GM12873 (cell line): Measurements from ENCODE around the gene WHRN.

Source experiments
- TF ChIP-seq, protein P1 (sequence below): IDR thresholded peaks from 2 replicates; pipeline ENCODE4 v1.5.1; 2012; ENCODE audit warnings: low read depth, mild to moderate bottlenecking, moderate library complexity, low read length, control low read depth; ENCODE audit not compliant: insufficient read depth; ENCODE audit errors: missing control alignments

Gene WHRN

DNA sequence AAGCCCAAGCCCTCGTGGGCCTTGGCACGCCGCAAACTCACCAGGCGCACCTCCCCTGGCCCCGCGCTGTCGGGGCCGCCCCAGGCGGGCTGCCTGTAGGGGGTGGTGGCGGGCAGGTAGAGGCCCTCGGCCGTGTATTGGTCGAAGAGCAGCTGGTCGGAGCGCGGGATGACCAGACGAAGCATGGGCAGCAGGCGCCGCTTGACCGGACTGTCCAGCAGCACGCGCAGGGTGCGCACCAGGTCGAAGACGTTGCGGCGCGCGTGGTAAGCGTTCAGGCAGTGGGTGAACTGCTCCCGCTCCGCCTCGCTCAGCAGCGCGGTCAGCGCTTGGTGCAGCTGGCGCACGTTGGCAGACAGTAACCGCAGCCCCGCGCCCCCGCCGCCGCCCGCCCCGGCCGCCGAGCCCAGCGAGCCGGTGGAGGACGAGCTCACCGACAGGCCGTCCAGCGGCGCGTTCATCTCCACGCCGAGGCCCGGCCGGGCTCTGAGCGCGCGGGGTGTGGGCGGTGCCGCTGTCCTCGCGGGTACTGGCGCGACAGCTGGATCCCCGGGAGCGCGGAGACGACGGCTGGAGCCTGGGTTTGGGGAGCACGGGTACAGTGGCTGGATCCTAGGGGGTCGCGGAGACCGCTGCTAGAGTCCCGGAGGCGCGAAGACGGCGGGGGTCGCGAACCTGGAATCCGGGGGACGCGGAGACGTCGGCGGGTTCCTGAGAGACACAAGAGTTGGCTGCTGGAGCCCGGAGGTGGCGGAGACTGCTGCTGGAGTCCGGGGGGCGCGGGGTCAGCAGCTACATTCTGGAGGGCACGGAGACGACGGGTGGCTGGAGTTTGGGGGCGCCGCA is 709 bp downstream of the WHRN start:
- TF ChIP-seq, protein P1, sequence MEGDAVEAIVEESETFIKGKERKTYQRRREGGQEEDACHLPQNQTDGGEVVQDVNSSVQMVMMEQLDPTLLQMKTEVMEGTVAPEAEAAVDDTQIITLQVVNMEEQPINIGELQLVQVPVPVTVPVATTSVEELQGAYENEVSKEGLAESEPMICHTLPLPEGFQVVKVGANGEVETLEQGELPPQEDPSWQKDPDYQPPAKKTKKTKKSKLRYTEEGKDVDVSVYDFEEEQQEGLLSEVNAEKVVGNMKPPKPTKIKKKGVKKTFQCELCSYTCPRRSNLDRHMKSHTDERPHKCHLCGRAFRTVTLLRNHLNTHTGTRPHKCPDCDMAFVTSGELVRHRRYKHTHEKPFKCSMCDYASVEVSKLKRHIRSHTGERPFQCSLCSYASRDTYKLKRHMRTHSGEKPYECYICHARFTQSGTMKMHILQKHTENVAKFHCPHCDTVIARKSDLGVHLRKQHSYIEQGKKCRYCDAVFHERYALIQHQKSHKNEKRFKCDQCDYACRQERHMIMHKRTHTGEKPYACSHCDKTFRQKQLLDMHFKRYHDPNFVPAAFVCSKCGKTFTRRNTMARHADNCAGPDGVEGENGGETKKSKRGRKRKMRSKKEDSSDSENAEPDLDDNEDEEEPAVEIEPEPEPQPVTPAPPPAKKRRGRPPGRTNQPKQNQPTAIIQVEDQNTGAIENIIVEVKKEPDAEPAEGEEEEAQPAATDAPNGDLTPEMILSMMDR, result no peak

DNA sequence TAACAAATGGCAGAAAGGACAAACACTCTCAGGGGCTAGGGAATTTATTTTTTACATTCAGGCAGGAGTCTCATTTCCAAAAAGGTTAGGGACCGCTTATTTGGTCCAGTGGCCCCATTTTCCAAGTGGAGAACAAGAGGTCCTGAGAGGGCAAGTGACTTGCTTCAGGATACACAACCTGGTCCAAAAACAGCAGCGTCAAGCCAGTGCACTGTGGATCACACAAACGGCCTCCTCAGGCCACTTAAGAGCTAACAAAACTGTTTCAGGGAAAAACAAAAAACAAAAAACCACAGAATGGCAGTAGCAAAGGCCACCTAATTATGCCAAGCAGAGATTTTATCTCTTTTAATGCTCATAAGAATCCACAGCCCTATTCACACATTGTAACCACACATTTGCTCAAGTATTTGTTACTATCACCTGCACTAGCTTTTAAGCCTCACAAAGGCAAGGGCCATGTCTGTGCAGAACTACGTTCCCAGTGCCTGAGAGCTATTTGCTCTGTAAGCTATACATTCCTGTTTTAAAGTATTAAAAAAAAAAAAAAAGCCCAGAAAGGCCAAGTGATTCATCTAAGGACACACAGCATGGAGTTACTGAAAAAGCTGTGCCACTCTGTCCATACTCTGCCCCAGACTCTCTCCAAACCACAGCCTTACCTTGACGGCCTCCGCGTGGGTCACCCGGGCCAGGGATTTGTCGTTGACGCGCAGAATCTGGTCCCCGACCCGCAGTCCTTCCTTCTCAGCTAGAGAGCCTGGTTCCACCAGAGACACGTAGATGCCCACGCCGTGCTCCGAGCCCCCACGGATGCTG is 1.5 kb downstream of the WHRN start:
- TF ChIP-seq, protein P1, result no peak

DNA sequence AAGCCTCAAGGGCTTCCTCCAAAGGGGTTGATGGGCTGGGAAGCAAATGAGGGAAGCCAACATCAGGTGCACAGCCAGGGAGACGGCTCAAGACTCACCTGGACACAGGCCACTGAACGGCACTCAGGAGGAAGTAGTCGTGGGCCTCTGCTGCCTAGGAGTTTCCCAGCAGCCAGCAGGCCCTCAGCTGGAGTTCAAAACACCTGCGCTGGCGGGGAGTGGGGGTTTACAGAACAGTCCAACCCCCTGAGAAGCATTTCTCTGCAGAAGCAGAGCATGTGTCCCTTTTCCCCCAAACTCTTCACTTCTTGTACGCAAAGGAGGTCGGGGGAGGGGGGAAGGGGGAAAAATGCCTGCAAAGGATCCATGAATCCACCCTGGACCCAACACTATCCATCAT is 2.3 kb downstream of the WHRN start:
- TF ChIP-seq, protein P1, result no peak

DNA sequence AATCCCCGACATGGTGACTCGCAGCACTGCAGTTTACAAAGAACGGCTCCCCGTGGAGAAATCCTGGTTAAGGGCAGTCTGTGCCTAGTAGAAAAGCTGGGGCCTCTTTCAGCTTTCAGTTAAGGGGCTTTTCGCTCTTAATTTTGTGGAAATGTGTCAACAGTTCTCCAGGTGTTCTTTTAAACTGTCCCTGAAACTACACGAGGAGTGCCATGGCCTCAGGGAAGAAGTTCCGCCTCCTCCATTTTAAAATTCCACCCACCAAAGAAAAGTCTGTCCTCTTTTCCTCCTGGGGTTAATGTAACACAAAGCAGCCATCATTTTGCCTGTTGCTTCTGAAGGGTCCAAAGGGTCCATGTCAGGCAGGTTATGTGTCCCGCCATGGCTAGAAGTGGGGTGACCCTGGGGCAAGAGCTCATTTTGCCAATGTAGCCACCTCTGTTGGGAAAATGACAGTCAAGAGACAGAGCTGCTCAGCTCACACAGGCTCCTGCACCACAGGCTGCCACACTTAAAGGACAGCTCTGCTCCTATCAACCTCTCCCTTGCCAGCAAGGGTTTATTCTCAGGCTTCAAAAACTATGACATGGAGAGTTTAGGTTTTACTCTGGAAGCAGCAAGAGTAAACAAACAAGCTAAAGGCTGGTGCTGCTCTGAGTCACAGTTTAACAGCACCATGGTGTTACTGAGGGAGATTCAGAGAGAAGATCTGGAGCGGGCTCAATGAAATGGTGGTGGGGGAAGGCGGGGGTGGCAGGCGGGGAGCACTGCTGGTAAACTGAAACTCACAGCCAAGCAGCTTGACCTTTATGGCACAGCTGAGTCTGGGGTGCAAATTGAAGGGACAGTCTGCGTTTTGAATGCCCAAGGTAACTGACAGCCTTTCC is 3.2 kb downstream of the WHRN start:
- TF ChIP-seq, protein P1, result no peak

DNA sequence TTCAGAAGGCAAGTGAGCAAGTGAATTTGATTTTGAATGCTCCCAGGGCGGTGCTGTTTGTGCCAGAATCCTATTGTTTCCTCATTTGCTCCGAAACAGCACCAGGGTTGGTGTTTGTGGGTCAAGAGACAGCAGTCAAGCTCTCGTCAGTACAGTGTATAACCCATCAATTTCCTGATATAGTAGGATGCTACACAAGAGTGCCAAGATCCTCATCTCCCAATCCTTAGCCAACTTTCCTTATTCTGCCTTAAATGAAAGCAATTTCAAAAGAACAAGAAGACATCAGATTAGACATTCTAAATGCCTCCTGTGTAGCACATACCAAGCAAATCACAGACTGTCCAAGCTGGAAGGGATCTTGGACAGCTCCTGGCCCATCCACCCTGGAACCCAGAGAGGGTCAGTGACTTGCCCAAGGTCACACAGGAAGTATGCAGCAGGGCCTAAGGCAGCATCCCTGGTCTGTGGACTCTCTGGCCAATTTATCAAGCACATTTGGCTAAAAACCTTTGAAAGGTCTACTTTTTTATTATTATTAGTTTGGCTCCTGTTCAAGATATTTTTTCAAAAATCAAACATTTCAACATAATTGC is 4.5 kb downstream of the WHRN start:
- TF ChIP-seq, protein P1, result no peak

DNA sequence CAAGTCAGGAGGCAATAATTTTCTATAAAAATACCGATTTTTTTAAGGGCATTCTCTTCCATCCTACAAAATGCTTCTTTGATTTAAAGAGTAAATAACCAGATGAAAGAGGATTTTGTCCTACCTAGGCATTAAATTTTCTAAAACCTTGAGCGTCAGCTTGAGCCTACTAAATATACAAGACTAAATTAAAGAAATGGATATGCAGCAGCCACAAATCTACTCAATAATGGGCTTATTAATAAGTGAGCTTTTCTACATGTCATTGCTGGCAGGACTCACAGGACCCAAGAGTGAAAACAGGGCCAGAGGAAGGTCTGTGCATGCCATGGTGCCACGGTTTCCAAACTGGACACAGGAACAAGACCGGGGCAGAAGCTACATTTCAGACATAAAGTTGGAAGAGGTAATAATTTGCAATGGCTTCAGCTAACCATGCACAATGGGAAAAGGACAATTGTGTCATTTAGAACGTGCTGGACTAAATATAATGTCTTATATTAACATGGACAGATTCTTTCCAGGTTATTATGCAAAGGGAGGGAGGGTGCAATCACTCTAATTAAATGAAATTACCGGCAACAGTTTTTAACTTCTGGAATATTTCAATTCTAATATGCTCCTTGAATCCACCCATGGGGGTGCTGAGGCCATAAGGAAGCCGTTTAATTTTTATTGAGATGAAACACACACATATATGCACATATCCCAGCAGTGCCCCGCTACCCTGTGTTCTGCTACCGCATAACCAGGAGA is 5.2 kb downstream of the WHRN start:
- TF ChIP-seq, protein P1, result no peak
